Spinal cord (tissue), 10 donors: ENCODE measurements around the gene APLN. TPM values are rescaled to one million over a fixed set of nuclear protein-coding genes. Genes with fewer than 3 reads are reported as not detected.

Experiments
- DNase-seq, 6 donors: peaks; one replicate each; pipeline versions ENCODE4 v3.0.0 to v3.0.0-alpha.2; 2013 to 2015; ENCODE audit warnings: low spot score in 6 of 6, low read depth in 4 of 6
- H3K27ac ChIP-seq: one replicate; pipeline ENCODE4 v1.5.1; 2013; ENCODE audit warnings: low read depth, low read length, control low read depth
- H3K27me3 ChIP-seq: one replicate; pipeline ENCODE4 v1.6.1; 2013; ENCODE audit warnings: low read length; ENCODE audit not compliant: control insufficient read depth, insufficient read depth
- H3K36me3 ChIP-seq: one replicate; pipeline ENCODE4 v1.6.1; 2013; ENCODE audit warnings: low read length; ENCODE audit not compliant: control insufficient read depth, insufficient read depth
- H3K4me1 ChIP-seq: one replicate; pipeline ENCODE4 v1.6.1; 2013; ENCODE audit warnings: low read length; ENCODE audit not compliant: control insufficient read depth, insufficient read depth
- H3K4me3 ChIP-seq: one replicate; pipeline ENCODE4 v1.5.1; 2013; ENCODE audit warnings: low read depth, low read length, control low read depth
- H3K9me3 ChIP-seq: one replicate; pipeline ENCODE4 v1.6.1; 2013; ENCODE audit warnings: low read length; ENCODE audit not compliant: control insufficient read depth, insufficient read depth
- WGBS: methylation state at CpG from one replicate; pipeline ENCODE4 v1.1.5; 2013; ENCODE audit warnings: missing lambda C conversion rate; ENCODE audit not compliant: insufficient coverage; 5-methylcytosine and 5-hydroxymethylcytosine counted together
- polyA plus RNA-seq, 2 donors: library from polyadenylated mRNA; unstranded; fragments of 120-200 nt; gene quantifications; one replicate each; pipeline ENCODE4 v1.2.1, GENCODE V29; 2013; ENCODE audit not compliant: insufficient read length in 2 of 2
- total RNA-seq, 2 donors: library from RNA; depleted of rRNA in 1 of 2; stranded (reverse); fragments of 120-200 nt in 1 of 2; fragments of >200 nt in 1 of 2; gene quantifications; one replicate each; pipeline versions ENCODE4 v1.2.3 to v1.2.4, GENCODE V29; 2013 to 2014
- donor health status: healthy.

Gene APLN
- total and polyA plus RNA-seq, 4 donors = 4.7 to 12.2 (median 7.8) TPM

GRCh38 chrX:129632443-129632842, 22.3 kb downstream of the APLN start:
- 70% methylated on average over 2 of the region's 7 CpGs for WGBS
- peaks cover 33% of the 10 kb centered on the region for H3K4me1 ChIP-seq
- no peaks in the 10 kb centered on the region for H3K36me3 ChIP-seq
- no peak for DNase-seq
- H3K9me3 ChIP-seq = no peaks in the 10 kb centered on the region
- peaks cover 3% of the 10 kb centered on the region for H3K27me3 ChIP-seq
- H3K27ac ChIP-seq = no peak overlapping the region
- H3K4me3 ChIP-seq = no peak overlapping the region

- Histone ChIP-seq H3K4me3 (no peak overlapping the region), H3K36me3 (no peaks in the 10 kb centered on the region), H3K27ac (no peak overlapping the region), H3K4me1 (peaks cover 33% of the 10 kb centered on the region), H3K27me3 (peaks cover 3% of the 10 kb centered on the region), H3K9me3 (no peaks in the 10 kb centered on the region)
- 86% methylated on average over 5 of the region's 5 CpGs for WGBS
- DNase-seq = no peak
These were observed 22.9 kb downstream of the APLN start for GRCh38 chrX:129631849-129632248.

GRCh38 chrX:129629837-129630236, 24.9 kb downstream of the APLN start:
- Histone ChIP-seq H3K9me3 (no peaks in the 10 kb centered on the region), H3K4me3 (no peak overlapping the region), H3K27ac (peak overlapping the region; percentile 9), H3K36me3 (no peaks in the 10 kb centered on the region), H3K27me3 (peaks cover 3% of the 10 kb centered on the region), H3K4me1 (peaks cover 21% of the 10 kb centered on the region)
- 38% methylated on average over 7 of the region's 7 CpGs for WGBS
- DNase-seq = peak in 2 of 6 donors; percentile 41 to 71

DNA sequence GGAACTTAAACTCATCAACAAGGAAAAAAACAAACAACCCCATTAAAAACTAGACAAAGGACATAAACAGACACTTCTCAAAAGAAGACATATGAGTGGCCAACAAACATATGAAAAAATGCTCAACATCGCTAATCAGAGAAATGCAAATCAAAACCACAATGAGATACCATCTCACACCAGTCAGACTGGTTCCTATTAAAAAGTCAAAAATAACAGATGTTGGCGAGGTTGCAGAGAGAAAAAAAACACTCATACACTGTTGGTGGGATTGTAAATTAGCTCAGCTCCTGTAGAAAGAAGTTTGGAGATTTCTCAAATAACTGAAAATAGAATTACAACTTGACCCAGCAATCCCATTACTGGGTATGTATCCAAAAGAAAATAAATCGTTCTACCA, 28.7 kb downstream of the APLN start:
- no CpG with 5 or more reads among the region's 3 CpGs for WGBS
- peaks cover 4% of the 10 kb centered on the region for H3K27me3 ChIP-seq
- no peaks in the 10 kb centered on the region for H3K36me3 ChIP-seq
- H3K4me3 ChIP-seq = no peak overlapping the region
- H3K27ac ChIP-seq = no peak overlapping the region
- no peak for DNase-seq
- H3K4me1 ChIP-seq = peaks cover 8% of the 10 kb centered on the region
- no peaks in the 10 kb centered on the region for H3K9me3 ChIP-seq

GRCh38 chrX:129622757-129623301, 31.9 kb downstream of the APLN start:
- H3K27me3 ChIP-seq = peaks cover 7% of the 10 kb centered on the region
- H3K4me1 ChIP-seq = peaks cover 4% of the 10 kb centered on the region
- H3K4me3 ChIP-seq = no peak overlapping the region
- WGBS = 42% methylated on average over 7 of the region's 10 CpGs
- peak in 1 of 6 donors; percentile 38 for DNase-seq
- no peak overlapping the region for H3K27ac ChIP-seq
- H3K9me3 ChIP-seq = no peaks in the 10 kb centered on the region
- H3K36me3 ChIP-seq = no peaks in the 10 kb centered on the region

DNA sequence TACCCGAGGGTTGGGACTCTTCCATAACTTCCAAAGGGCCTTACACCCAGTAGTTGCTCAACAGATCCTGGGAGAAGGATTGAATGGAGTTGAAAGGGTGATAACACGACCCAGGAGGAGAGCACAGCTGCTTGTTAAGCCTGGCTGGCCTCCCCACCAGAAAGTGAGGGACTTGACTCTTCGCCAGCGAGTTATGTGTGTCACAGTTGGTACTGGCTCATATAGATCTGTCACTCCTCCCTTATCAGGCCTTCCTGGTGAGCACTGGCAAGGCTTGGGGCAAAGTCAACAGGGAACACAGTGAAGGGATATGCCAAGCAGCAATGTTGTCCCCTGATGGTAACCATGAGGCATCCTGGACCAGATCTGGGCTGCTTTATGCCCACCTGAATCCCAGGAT, 35.8 kb downstream of the APLN start:
- Histone ChIP-seq H3K9me3 (no peaks in the 10 kb centered on the region), H3K27ac (no peak overlapping the region), H3K4me1 (peaks cover 4% of the 10 kb centered on the region), H3K27me3 (peaks cover 7% of the 10 kb centered on the region), H3K4me3 (no peak overlapping the region), H3K36me3 (no peaks in the 10 kb centered on the region)
- 58% methylated on average over 3 of the region's 4 CpGs for WGBS
- no peak for DNase-seq

DNA sequence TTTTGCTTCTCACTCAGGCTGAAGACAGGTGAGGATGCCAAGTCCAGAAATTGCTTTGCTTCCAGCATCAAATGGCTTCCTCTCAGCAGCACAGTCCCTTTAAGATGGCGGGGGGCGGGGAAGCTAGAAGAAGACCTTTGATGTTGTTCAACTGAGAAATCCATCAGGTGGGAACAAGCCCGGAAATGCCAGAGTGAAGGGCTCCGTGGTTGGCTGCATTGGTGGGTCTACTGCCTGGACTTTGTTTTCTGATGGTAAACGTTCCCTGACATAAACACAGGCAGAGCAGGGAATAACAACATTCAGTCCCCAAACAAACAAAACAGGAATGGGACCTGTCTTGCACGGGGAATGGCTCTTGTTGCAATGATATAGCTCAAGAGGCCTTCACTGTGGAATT, 37.3 kb downstream of the APLN start:
- Histone ChIP-seq H3K9me3 (no peaks in the 10 kb centered on the region), H3K4me3 (no peak overlapping the region), H3K4me1 (no peaks in the 10 kb centered on the region), H3K36me3 (no peaks in the 10 kb centered on the region), H3K27ac (no peak overlapping the region), H3K27me3 (peaks cover 4% of the 10 kb centered on the region)
- DNase-seq = no peak
- 79% methylated on average over 4 of the region's 6 CpGs for WGBS

DNA sequence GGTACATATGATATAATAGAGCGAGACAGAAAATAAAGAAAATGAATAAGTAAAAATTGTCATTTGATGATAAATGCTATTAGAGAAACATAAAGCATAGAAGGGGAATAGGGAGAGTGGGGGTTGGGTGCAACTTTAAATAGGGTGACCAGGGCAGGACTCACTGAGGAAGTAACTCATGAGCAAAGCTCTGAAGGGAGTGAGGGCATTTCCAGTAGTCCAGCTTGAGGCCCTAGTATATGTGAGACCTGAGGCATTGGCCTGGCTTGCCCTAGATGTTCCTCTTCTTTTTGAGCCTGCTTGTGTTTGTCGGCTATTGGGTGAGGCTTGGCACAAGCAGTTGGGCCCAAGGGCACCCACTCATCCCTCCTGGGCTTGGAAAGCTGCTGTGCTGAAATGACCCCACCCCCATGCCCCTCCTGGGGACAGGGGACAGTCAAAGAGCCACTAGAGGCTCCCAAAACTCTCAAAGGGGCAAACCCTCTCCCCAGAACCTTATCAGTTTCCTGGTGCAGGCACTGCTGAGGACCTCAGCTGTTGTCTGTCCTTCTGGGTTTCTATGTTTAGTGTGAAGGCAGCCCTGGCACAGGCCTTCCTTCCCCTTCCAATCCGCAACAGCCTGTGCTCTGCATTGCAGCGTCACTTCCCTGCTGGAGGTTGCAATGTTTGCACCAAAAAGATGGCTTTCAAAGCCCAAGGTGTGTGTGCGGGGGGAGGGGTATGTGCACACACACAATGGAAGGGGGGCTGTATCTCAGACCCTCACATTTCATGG, 40.1 kb downstream of the APLN start:
- Histone ChIP-seq H3K36me3 (no peaks in the 10 kb centered on the region), H3K4me1 (no peaks in the 10 kb centered on the region), H3K9me3 (no peaks in the 10 kb centered on the region), H3K27ac (no peak overlapping the region), H3K27me3 (peaks cover 6% of the 10 kb centered on the region), H3K4me3 (no peak overlapping the region)
- no peak for DNase-seq
- 85% methylated on average over 2 of the region's 5 CpGs for WGBS

DNA sequence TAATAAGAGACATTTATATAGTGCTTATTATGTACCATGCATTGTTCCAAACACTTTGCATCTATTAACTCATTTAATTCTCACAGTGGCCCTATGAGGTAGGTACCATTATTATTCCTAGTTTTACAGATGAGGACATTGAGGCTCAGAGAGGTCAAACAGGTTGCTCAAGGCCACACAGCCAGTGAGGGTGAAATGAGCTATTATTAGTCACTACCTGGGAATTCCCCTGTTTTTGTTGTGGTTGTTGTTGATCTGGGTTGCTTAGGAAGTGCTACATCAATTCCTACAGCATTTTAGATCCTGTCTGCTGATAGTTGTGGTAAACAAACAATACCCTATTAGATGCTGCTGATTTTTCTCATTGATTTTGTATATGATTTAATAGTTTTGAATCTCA, 41.2 kb downstream of the APLN start:
- no peak for DNase-seq
- H3K4me1 ChIP-seq = no peaks in the 10 kb centered on the region
- no peaks in the 10 kb centered on the region for H3K9me3 ChIP-seq
- no peaks in the 10 kb centered on the region for H3K36me3 ChIP-seq
- H3K27ac ChIP-seq = no peak overlapping the region
- peaks cover 3% of the 10 kb centered on the region for H3K27me3 ChIP-seq
- no peak overlapping the region for H3K4me3 ChIP-seq

- WGBS = 81% methylated on average over 2 of the region's 2 CpGs
- Histone ChIP-seq H3K36me3 (no peaks in the 10 kb centered on the region), H3K4me1 (no peaks in the 10 kb centered on the region), H3K27ac (no peak overlapping the region), H3K27me3 (peaks cover 3% of the 10 kb centered on the region), H3K4me3 (no peak overlapping the region), H3K9me3 (no peaks in the 10 kb centered on the region)
- DNase-seq = no peak
These were observed 42.4 kb downstream of the APLN start for GRCh38 chrX:129612396-129612795.
